DMS79 treated with DMSO at 0.1 percent for 48 hours (cell line): ENCODE measurements around the gene DGKH.
"Not testable (repeated sequence)": the region's sequence is repeated elsewhere in the genome, so short reads cannot be mapped to it uniquely, and the experiment has no call there.

Experiments used
- DNase-seq: peaks from one replicate; lab custom pipeline; 2025; lab: John Stamatoyannopoulos, UW

The DGKH gene

GRCh38 chr13:42041684-42042035, 6.8 kb upstream of the DGKH start:
- DNase-seq, result peak; percentile 24

- DNase-seq, result no peak
Measured at GRCh38 chr13:42043676-42044075, 4.8 kb upstream of the DGKH start.

- no peak for DNase-seq
Measured at GRCh38 chr13:42046448-42046847, 2.0 kb upstream of the DGKH start.

GRCh38 chr13:42047561-42048341, 697 bp upstream of the DGKH start:
- peak; percentile 35 for DNase-seq

GRCh38 chr13:42048684-42049453, 421 bp downstream of the DGKH start:
- DNase-seq, result peak; percentile 48

- DNase-seq, result no peak
Measured at GRCh38 chr13:42049454-42049813, 986 bp downstream of the DGKH start.

- no peak for DNase-seq
Measured at GRCh38 chr13:42054798-42055499, 6.5 kb downstream of the DGKH start.

- no peak for DNase-seq
Measured at GRCh38 chr13:42055500-42056085, 7.1 kb downstream of the DGKH start.

GRCh38 chr13:42056146-42056545, 7.7 kb downstream of the DGKH start:
- no peak for DNase-seq

- no peak for DNase-seq
Measured at GRCh38 chr13:42056583-42056982, 8.1 kb downstream of the DGKH start.

- no peak for DNase-seq
Measured at GRCh38 chr13:42057918-42058530, 9.6 kb downstream of the DGKH start.

- DNase-seq, result no peak
Measured at GRCh38 chr13:42061943-42062342, 13.5 kb downstream of the DGKH start.

GRCh38 chr13:42063105-42063504, 14.7 kb downstream of the DGKH start:
- no peak for DNase-seq

GRCh38 chr13:42064259-42064658, 15.8 kb downstream of the DGKH start:
- DNase-seq, result peak; percentile 9

GRCh38 chr13:42064966-42065365, 16.5 kb downstream of the DGKH start:
- DNase-seq, result no peak

- no peak for DNase-seq
Measured at GRCh38 chr13:42065414-42065813, 17.0 kb downstream of the DGKH start.

GRCh38 chr13:42066542-42066941, 18.1 kb downstream of the DGKH start:
- no peak for DNase-seq

- DNase-seq, result no peak
Measured at GRCh38 chr13:42068886-42069285, 20.4 kb downstream of the DGKH start.

- peak; percentile 57 for DNase-seq
Measured at GRCh38 chr13:42070599-42070998, 22.2 kb downstream of the DGKH start.

- not testable (repeated sequence) for DNase-seq
Measured at GRCh38 chr13:42071179-42071578, 22.7 kb downstream of the DGKH start.

GRCh38 chr13:42071672-42072419, 23.4 kb downstream of the DGKH start:
- no peak for DNase-seq
